Endodermal cell (in vitro differentiated cells): ENCODE data around the gene WSCD2. TPM values are rescaled to one million over a fixed set of nuclear protein-coding genes. Genes with fewer than 3 reads are reported as not detected.

Experiments used
- DNase-seq: peaks from one replicate; pipeline ENCODE4 v3.0.0-alpha.2; 2017
- H3K27ac ChIP-seq: 2 replicates; pipeline ENCODE4 v1.5.1; 2013; ENCODE audit warnings: mild to moderate bottlenecking, low read depth, low read length, moderate library complexity
- H3K27me3 ChIP-seq: 2 replicates; pipeline ENCODE4 v1.6.1; 2013; ENCODE audit warnings: mild to moderate bottlenecking, low read length, moderate library complexity; ENCODE audit not compliant: insufficient read depth, control insufficient read depth, poor library complexity, severe bottlenecking
- H3K36me3 ChIP-seq: 2 replicates; pipeline ENCODE4 v1.7.0; 2013; ENCODE audit warnings: mild to moderate bottlenecking, low read length, moderate library complexity; ENCODE audit not compliant: control insufficient read depth, insufficient read depth
- H3K4me1 ChIP-seq: one replicate; pipeline ENCODE4 v1.7.0; 2013; ENCODE audit warnings: low read length; ENCODE audit not compliant: control insufficient read depth, insufficient read depth
- H3K4me3 ChIP-seq: 2 replicates; pipeline ENCODE4 v1.5.1; 2013; ENCODE audit warnings: mild to moderate bottlenecking, low read length, moderate library complexity
- H3K9ac ChIP-seq: 2 replicates; pipeline ENCODE4 v1.6.1; 2013; ENCODE audit warnings: mild to moderate bottlenecking, low read length, moderate library complexity; ENCODE audit not compliant: poor library complexity, severe bottlenecking; ENCODE audit errors: extremely low read depth
- H3K9me3 ChIP-seq: 2 replicates; pipeline ENCODE4 v1.6.1; 2013; ENCODE audit warnings: mild to moderate bottlenecking, low read length, moderate library complexity; ENCODE audit not compliant: control insufficient read depth
- H3K27ac Mint-ChIP-seq: 2 replicates; pipeline ENCODE4 v1.8.0; 2020; ENCODE audit warnings: mixed read lengths
- H3K27me3 Mint-ChIP-seq: 2 replicates; pipeline ENCODE4 v1.8.0; 2021; ENCODE audit warnings: mild to moderate bottlenecking, mixed read lengths; ENCODE audit not compliant: insufficient read depth
- H3K36me3 Mint-ChIP-seq: 2 replicates; pipeline ENCODE4 v1.8.0; 2020; ENCODE audit warnings: low read depth, mixed read lengths
- H3K4me1 Mint-ChIP-seq: 2 replicates; pipeline ENCODE4 v1.8.0; 2020; ENCODE audit warnings: mixed read lengths
- H3K4me3 Mint-ChIP-seq: 2 replicates; pipeline ENCODE4 v1.8.0; 2020; ENCODE audit warnings: mild to moderate bottlenecking, moderate library complexity, mixed read lengths
- H3K9me3 Mint-ChIP-seq: 2 replicates; pipeline ENCODE4 v1.8.0; 2020; ENCODE audit warnings: mild to moderate bottlenecking, mixed read lengths
- WGBS, 2 experiments: methylation state at CpG; one replicate each; pipeline versions ENCODE4 v1.1.5 to v1.1.7; 2013; ENCODE audit warnings: missing lambda C conversion rate in 2 of 2, mixed read lengths in 1 of 2; ENCODE audit not compliant: insufficient coverage in 1 of 2, insufficient read length in 1 of 2; 5-methylcytosine and 5-hydroxymethylcytosine counted together
- total RNA-seq, 2 donors: library from RNA; stranded (reverse); fragmentation: NEBNext Ultra II Directional in 1 of 2; extraction: Animal tissue kit (Norgen Biotek cat#: 25700) in 1 of 2; gene quantifications; 2 replicates in 1 of 2; 3 replicates in 1 of 2; pipeline ENCODE4 v1.2.1, GENCODE V29; 2021
- TF ChIP-seq, protein P1 (sequence below): fragments of 200-600 bp; sonication (generic); conservative IDR thresholded peaks from 2 replicates; pipeline ENCODE4 v1.5.0; 2021; ENCODE audit warnings: antibody characterized with exemption, mild to moderate bottlenecking

The WSCD2 gene
- total RNA-seq, 2 donors from 2014 or later = 0.80 to 1.3 TPM

DNA sequence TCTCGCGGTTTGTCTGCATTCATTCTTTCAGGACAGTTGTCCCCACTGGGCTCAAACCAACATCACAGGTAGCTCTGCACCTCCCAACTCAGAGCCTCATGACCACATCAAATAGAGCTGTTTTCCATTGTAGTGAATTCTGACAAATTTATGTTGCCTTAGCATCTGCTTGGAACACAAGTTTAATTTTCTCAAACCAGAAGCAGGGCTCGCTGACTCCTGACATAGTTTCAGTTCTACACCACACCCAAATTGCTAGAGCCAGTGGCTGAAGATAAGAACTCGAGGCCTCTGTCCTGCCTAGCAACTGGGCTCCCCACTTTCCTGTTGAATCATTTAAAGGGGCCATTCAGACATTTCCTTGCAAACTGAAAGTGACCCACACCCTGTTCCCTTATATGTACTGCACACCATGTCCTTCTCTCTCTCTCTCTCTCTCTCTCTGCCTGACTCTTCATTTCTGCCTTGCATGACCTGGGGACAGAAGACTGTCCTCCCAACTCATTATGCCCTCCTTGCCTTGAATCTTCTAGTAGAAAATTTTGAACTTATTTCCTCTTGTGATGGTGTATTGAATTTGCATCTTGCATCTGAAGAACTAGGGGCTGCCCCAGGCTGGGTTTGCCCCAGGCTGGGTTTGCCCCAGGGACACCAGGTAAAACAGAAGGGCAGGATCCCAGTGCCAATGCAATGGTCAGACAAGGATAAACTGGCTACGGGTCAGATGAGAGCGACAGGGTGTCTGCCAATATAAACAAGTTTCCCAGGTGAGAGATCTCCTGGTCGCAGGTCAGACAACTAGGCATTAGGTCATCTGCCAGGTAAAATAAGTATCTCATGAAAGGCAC, 9.7 kb upstream of the WSCD2 start:
- Mint-ChIP-seq H3K36me3 (no peaks in the 10 kb centered on the region), H3K9me3 (no peaks in the 10 kb centered on the region), H3K4me1 (peaks cover 6% of the 10 kb centered on the region), H3K4me3 (no peak overlapping the region), H3K27ac (no peak overlapping the region), H3K27me3 (peaks cover 4% of the 10 kb centered on the region)
- TF ChIP-seq, protein P1, sequence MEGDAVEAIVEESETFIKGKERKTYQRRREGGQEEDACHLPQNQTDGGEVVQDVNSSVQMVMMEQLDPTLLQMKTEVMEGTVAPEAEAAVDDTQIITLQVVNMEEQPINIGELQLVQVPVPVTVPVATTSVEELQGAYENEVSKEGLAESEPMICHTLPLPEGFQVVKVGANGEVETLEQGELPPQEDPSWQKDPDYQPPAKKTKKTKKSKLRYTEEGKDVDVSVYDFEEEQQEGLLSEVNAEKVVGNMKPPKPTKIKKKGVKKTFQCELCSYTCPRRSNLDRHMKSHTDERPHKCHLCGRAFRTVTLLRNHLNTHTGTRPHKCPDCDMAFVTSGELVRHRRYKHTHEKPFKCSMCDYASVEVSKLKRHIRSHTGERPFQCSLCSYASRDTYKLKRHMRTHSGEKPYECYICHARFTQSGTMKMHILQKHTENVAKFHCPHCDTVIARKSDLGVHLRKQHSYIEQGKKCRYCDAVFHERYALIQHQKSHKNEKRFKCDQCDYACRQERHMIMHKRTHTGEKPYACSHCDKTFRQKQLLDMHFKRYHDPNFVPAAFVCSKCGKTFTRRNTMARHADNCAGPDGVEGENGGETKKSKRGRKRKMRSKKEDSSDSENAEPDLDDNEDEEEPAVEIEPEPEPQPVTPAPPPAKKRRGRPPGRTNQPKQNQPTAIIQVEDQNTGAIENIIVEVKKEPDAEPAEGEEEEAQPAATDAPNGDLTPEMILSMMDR = no peak
- no peak for DNase-seq
- H3K4me3 ChIP-seq = no peak overlapping the region
- 94 to 96% methylated on average over 7 of the region's 7 CpGs for WGBS, 2 experiments
- H3K27me3 ChIP-seq = no peaks in the 10 kb centered on the region
- H3K4me1 ChIP-seq = no peaks in the 10 kb centered on the region
- H3K36me3 ChIP-seq = no peaks in the 10 kb centered on the region
- H3K9me3 ChIP-seq = no peaks in the 10 kb centered on the region
- H3K27ac ChIP-seq = no peak overlapping the region
- H3K9ac ChIP-seq = no peak overlapping the region

DNA sequence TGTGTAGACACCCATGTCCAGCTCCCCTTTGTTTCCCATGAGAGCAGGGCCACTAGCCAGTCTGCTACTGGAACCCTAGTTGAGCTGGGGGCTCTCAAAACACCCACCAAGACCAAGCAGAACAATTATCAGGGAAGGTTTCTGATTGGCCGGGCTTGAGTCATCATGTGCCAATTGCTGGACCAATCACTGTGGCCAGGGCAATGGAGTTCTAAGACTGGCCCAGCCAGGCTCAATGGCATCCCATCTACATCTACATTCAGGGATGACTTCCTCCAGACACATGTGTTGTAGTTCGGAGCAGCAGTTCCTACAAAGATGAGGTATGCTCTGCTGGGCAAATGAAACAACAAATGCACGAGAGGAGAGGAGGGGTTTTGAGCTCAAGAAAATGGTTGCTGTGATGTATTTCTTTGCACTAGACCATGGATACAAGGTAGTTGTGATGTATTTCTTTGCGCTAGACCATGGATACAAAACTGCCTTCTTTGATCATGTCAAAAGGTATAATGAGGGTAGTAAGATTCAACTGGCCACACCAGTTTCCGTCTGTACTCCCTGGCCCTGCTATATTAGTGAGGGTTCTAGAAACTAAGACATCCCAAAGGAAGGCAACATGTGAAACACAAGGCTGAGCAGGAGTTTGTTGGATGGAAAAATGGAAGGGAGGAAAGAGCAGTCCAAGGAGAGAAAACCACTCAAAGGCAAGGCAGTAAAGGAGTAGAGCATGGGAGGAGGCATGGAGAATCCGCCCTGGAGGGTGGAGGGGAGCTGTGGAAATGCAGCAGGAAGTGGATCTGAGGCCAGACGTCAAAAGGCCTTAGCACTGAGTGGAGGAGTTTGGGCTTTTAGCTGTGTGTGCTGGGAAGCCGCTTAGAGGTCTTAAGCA, 8.9 kb upstream of the WSCD2 start:
- Mint-ChIP-seq H3K36me3 (no peaks in the 10 kb centered on the region), H3K27ac (no peak overlapping the region), H3K4me3 (no peak overlapping the region), H3K27me3 (peaks cover 6% of the 10 kb centered on the region), H3K9me3 (no peaks in the 10 kb centered on the region), H3K4me1 (peaks cover 6% of the 10 kb centered on the region)
- Histone ChIP-seq H3K9ac (no peak overlapping the region), H3K9me3 (no peaks in the 10 kb centered on the region), H3K27ac (no peak overlapping the region), H3K4me3 (no peak overlapping the region), H3K36me3 (no peaks in the 10 kb centered on the region), H3K27me3 (no peaks in the 10 kb centered on the region), H3K4me1 (no peaks in the 10 kb centered on the region)
- TF ChIP-seq, protein P1 = no peak
- WGBS, 2 experiments = 72 to 86% methylated on average over 5 to 8 of the region's 8 CpGs
- DNase-seq = no peak

DNA sequence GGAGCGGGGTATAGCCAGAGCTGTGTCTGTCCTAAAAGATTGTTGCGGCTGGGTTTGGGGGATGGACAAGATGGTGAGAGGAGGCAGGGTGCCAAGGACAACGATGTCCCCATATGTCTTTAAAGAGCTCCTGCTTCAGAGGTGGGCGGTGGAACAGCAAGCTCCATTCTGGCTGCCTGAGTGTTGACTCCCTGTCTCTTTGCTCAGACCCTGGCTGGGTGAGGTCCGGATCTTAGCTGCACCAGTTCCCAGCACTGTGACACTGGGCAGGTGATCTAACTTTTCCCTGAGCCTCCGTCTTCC, 8.3 kb upstream of the WSCD2 start:
- TF ChIP-seq, protein P1 = no peak

More for the DNA sequence above, 8.3 kb upstream of the WSCD2 start:
- Histone ChIP-seq H3K27me3 (no peaks in the 10 kb centered on the region), H3K4me3 (no peak overlapping the region), H3K4me1 (no peaks in the 10 kb centered on the region), H3K27ac (no peak overlapping the region), H3K9ac (no peak overlapping the region), H3K9me3 (no peaks in the 10 kb centered on the region), H3K36me3 (no peaks in the 10 kb centered on the region)
- Mint-ChIP-seq H3K4me1 (peaks cover 5% of the 10 kb centered on the region), H3K27me3 (peaks cover 8% of the 10 kb centered on the region), H3K4me3 (no peak overlapping the region), H3K9me3 (no peaks in the 10 kb centered on the region), H3K36me3 (no peaks in the 10 kb centered on the region), H3K27ac (no peak overlapping the region)
- DNase-seq = no peak
- WGBS, 2 experiments = 83 to 92% methylated on average over 1 to 6 of the region's 6 CpGs
